Measurements from ENCODE around the gene ZNF683.
"Not testable (repeated sequence)": the region's sequence is repeated elsewhere in the genome, so short reads cannot be mapped to it uniquely, and the experiment has no call there.

ZNF683 gene

DNA sequence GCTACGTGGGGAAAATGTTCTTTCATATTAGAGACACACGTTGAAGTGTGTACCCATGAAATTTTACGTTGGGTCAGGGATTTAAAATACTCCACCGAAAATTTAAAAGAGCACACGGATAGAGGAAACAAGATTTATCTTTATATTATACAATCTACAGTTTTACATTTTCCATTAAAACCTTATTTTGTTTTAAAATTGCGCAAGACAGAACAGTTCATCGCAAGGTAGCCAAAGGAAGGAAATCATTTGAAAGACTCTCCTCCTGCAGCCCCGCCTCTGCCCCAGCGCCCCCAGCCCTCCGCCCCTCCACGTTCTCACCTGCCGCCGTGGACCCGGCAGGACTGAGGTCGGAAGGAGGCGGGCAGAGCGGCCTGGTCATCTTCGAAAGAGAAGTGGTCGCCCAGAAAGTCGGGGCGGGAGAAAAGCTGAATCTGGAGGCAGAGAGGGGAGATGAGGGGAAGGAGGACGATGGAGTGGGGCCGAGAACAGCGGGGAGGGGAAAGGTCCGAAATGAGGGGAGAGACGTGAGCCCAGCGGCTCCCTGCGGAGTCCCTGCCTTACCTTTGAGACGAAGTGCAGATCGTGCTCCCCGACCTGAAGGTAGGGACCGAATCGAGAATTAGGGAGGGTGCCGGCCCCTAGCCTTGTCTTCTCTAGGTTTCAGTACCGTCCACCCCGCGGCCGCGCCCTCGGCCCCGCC is 36.6 kb downstream of the ZNF683 start:
- DNase-seq, result no peak

DNA sequence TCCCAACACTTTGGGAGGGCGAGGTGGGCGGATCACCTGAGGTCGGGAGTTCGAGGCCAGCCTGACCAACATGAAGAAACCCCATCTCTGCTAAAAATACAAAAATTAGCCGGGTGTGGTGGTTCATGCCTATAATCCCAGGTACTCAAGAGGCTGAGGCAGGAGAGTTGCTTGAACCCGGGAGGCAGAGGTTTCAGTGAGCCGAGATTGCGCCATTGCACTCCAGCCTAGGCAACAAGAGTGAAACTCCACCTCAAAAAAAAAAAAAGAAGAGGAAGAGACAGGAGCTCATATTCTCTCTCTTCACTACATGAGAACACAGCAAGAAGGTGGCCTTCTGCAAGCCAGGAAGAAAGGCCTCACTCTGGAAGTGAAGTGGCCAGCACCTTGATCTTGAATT is 39.2 kb downstream of the ZNF683 start:
- not testable (repeated sequence) for DNase-seq

DNA sequence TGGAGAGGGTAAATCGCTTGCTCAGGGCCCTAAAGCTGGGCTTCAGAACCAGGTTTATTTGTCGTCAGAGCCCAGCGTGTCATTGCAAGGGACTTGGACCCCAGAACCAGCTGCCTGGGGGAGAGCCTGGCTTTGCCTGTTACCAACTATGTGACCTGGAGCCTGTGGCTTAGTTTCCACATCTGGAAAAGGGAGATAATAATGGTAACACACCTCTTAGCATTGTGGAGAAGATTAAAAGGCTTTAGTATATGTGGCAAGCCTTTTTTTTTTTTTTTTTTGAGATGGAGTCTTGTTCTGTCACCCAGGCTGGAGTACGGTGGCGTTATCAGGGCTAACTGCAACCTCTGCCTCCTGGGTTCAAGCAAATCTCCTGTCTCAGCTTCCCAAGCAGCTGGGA is 42.3 kb downstream of the ZNF683 start:
- no peak for DNase-seq

DNA sequence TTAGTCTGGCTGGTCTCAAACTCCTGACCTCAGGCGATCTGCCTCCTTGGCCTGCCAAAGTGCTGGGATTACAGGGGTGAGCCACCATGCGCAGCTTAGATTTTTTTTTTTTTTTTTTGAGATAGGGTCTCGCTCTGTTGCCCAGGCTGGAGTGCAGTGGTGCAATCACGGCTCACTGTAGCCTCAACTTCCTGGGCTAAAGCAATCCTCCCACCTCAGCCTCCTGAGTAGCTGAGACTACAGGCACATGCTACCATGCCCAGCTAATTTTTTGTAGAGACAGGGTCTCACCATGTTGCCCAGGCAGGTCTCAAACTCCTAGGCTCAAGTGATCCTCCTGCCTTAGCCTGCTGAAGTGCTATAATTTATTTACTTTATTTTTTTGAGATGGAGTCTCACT is 43.2 kb downstream of the ZNF683 start:
- DNase-seq, result not testable (repeated sequence)

DNA sequence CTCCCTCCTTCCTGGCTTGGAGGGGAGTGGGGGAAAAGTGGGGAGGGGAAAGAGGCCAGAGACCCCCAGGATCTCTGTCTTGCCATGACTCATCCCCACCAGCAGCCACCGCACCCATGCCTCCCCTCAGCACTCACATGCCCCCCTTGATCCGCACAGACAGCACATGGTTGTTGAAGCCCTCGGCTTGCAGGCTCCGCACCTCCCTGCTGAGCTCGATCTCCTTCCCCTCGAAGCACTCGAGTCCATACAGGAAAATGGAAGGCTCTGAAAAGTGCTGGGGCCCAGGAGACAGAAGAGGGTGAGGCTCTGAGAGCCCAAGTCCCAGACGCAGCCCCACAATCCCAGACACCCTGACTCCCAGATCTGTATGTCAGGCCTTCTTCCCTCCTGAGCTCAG is 44.0 kb downstream of the ZNF683 start:
- no peak for DNase-seq

DNA sequence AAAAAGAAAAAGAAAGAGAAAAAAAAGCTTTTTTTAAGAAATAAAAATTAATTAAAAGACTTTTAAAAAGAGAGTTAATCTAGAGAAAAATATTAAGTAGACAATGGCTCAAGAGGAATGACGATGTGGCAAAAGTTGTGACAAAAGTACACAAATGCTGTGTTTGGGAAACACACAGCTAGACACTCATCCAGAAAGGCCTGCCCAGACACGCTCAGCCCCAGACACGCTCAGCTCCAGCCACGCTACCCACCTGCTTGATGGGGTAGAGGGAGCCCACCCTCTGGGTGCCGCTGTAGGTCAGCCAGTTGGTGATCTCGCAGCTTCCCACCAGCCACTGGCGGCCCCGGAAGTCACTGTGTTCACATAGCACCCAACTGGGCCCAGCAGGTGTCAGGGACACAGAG is 44.6 kb downstream of the ZNF683 start:
- DNase-seq, result peak; percentile 16

DNA sequence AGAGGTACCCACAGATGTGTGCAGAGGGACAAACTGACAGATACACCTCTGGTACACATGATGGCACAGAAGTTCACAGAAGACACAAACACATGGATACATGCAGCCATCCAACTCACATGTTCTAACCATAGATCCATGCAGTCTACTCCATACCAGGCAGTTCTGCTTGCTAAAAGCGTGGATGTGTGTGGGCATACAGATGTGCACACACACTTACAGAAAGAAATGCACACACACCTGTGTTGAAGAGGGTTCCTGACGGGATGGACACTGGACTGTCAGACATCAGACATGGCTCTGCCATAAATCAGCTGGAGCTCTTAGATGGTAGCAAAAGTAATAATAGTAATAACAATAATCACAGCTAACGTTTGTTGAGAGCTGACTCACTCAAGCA is 48.0 kb downstream of the ZNF683 start:
- no peak for DNase-seq

DNA sequence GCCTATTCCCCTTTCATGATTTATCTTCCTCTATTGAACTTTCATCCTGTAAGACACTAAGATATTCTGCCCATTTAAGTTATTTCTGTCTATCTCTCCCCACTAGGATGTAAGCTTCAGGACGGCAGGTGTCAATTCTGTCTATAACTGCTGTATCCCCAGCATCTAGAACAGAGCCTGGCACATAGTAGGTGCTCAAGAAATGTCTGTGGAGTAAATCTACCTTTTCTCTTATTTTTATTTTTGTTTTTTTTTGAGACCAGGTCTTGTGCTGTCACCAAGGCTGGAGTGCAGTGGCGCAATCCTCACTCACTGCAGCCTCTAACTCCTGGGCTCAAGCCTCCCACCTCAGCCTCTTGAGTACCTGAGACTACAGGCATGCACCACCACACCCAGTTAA is 49.2 kb downstream of the ZNF683 start:
- no peak for DNase-seq

DNA sequence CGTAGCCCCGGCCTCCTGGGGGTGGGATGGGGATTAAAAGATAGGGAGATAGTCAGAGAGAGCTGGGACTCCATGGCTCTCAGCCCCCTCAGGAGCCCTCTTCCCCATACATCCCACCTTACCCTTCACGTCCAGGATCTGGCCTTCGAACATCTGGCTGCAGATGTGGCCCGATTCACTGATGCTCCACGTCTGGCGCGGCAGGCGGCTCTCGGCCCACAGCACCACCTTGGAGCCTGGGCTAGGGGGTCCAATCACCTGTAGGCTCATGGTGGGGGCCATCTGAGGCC is 50.6 kb downstream of the ZNF683 start:
- no peak for DNase-seq

DNA sequence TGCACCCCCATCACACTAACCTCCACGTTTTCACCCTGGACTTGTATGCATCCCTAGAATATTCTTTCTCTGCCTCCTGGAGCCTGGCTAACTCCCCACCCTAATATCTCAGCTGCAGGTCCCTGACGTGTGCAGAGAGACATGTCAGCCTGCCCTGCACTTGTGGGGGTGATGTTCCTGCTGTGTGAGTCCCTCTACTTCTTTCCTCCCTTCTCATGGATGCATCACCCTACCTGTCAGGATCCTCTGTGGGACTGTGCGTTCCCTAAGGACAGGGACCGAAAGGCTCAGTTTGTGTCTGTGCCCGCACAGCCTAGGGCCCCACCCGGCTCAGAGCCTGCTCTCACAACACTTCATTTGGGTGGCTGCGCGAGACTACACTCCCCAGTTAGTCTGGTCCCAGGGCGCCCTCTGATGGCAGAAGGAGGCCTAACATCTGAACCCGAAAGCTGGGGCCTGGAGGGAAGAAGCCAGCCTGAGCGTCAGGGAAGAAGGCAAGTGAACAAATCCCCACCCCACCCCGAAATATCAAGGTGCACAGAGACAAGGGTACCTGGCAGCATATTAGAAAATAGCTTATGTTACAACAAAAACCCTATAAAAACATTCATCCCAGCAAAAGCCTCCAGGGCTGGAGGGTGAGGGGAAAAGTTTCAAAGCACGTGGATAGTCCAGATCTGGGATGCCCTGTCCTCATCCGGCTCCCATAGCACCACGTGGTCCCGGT is 51.1 kb downstream of the ZNF683 start:
- DNase-seq, result peak; percentile 9

DNA sequence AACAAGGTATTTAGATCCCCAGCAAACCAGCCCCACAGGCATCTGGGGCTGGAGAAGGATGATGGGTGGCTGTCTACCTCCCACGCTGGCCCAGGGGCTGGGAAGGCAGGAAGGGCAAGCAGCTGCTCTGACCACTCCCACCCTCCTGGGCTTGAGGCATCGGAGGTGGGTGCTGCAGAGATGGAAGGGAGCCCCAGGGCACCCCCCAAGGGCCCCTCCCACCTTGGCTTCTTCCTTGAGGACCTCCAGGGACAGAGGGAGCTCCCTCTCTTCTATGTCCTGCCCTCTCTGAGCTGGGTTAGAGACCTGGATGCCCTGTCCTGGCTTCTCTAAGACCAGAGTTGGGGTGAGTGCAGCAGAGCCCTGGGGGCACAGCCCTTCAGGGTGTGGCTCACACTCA is 51.7 kb downstream of the ZNF683 start:
- no peak for DNase-seq

DNA sequence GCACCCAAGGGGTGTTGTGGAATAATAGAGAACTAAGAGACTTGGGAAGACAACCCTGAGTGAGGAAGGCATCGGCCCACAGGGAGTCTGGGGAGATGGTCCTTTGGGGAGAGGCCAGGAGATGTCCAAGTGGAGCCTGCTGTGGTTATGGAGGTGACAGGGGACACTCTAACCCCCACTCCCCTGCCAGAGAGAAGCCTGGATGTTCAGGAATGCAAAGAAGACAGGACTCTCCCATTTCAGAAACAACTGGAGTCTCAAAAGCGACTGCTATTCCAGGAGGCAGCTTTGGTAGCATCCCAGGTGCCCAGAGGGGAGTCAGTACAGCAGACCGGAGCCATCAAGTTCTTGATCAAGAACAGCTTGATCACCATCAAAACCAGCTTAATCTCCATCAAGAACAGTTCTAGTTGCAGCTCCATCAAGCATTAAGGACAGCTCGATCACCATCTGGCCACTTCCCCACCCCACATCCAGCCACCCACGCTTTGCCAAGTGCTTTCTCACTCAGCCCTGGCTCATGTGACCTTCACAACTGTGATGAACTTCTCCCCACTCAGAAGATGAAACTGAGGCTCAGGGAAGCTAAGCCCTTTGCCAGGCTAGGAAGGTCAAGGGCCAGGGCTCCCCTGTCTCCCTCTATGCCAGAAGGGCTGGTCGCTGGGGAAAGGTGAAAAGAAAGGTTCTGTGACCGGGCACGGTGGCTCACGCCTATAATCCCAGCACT is 54.0 kb downstream of the ZNF683 start:
- DNase-seq, result no peak

DNA sequence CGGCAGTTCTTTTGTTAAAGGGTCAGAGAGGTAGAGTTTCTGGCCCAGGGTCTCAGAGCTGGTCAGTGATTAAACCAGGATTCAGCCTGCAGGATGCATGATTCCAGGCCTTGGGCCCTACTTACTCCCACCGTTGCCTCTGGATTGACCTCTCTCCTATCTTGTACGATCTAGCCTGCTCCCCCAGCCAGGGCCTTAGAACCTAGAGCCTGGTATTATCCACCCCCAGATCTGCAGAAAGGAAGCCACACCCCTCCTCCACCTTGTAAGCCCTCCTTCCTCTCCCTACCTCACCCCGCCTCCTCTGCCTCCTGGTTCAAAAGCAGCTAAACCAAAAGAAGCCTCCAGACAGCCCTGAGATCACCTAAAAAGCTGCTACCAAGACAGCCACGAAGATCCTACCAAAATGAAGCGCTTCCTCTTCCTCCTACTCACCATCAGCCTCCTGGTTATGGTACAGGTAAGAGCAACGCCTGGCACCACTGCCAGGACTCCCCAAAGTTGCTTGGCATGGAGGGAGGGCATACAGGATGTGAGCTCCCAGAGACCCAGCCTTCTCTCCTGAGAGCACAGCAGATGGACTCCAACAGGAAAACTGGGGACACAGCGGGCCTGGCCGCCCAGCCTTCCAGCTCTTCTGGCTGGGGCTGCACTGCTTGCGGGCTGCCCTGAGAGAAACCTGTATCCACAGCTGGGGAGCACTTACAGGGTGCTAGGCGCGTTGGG is 54.8 kb downstream of the ZNF683 start, which contains the start of gene CD52:
CD52 (plus strand) TSS at position 347 of the 726 bp plus-strand sequence; CDS start at position 407, 60 bp downstream.
- no peak for DNase-seq

DNA sequence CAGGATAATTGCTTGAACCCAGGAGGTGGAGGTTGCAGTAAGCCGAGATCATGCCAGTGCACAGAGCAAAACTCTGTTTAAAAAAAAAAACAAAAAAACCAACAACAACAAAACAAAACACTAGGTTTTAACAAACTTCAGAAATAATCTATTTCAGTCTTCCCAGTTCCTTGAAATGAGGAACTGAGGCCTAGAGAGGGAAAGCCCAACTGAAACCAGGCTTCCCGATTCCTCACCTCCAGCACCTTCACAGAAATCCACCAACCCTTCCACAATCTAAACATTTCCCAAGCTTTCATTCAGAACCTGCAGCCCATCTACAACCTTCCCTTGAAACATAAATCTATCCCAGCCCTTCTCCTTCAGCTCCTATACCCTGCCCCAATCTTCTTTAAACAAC is 55.4 kb downstream of the ZNF683 start:
- DNase-seq, result no peak

DNA sequence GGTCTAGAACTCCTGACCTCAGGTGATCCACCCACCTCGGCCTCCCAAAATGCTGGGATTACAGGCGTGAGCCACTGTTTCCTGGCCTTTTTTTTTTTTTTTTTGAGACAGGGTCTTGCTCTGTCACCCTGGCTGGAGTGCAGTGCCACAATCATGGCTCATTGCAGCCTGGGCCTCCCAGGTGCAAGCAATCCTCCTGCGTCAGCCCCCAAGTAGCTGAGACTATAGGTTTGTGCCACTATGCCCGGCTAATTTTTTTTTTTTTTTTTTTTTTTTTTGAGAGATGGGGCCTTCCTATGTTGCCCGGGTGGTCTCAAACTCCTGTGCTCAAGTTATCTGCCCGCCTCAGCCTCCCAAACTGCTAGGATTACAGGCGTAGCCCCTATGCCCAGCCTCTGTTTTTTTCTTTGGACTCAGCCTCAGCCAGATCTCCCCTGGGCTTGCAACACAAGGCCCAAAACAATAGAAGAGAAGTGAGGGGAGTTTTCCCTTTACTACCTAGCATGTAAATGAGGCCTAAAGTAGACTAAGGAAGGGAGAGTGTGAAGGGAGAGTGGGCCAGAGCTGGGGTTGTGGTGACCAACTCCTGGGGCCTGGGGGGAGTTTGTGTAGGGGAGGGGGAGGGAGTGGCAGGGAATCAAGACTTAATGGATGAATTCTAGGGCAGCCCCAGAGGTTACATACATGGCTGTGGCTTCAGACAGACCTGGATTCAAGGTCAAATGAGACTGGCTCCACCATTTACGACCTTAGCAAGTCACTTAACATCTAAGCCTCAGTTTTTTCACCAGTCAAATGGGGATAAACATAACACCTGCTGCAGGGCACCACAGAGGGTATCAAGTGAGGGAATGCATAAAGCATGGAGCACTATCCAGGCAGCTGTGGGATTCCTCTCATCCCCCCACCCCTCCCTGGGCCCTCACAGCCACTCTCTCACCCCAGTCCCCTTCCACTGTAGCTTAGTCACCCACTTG is 56.4 kb downstream of the ZNF683 start:
- no peak for DNase-seq

DNA sequence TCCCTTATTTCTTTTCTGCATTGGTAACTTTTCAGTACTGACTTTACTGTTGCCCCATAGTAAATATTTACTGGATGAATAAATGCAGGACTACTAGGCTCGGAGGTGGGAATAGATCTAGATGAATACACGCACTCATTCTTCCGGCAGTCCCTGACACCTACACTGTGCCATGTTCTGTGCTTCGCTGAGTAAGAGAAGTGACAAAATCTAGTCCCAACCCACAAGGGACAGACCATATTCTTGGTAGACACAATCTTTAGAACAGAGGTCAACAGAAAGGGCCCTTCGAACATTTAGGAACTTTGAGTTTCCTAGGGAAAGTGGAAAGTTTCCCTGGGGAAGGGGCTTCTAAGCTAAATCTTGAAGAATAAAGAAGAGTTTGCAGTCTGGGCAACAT is 58.0 kb downstream of the ZNF683 start:
- DNase-seq, result no peak

Measured in NCI-H774 (cell line).